ENCODE results near the gene ZDHHC14. TPM values are rescaled to one million over a fixed set of nuclear protein-coding genes. Genes with fewer than 3 reads are reported as not detected.

Gene ZDHHC14
- total and polyA plus RNA-seq, 2 of the 8 experiments (the other 6 are each of a cell fraction or from before 2014, with no cell fraction given) = 2.9 to 5.3 TPM

- no peak overlapping the region for H4K8ac ChIP-seq (ENCODE audit: extremely low read depth, insufficient read depth, low read length)
- ChIA-PET CTCF (ENCODE audit: partially characterized antibody) (interaction anchor here (1.0 to 7.7 kb wide), 7 partner anchors 9 to 98 kb away, joined by 3 to 73 read pairs (median 9); partner anchors contain the start of gene TMEM242), POLR2A (ENCODE audit: partially characterized antibody) (interaction anchor here (4.9 kb wide), 1 partner anchor 12 kb away, joined by 29 read pairs; the partner anchor contains the start of gene TMEM242)
- H3K9ac ChIP-seq (replicated peaks in 1 of 4; ENCODE audit: extremely low read depth in 1 of 4, low read depth in 3 of 4, low read length in 3 of 4) = no peak overlapping the region
- H3K4me2 ChIP-seq (ENCODE audit: insufficient read depth in 1 of 2, low read depth in 2 of 2, low read length in 2 of 2) = no peak overlapping the region
- H3K23me2 ChIP-seq (ENCODE audit: low read depth, low read length) = no peaks in the 10 kb centered on the region
- H2BK12ac ChIP-seq (ENCODE audit: low read depth, low read length) = no peak overlapping the region
- H4K20me1 ChIP-seq (replicated peaks in 1 of 2; ENCODE audit: control insufficient read depth in 1 of 2, insufficient read depth in 2 of 2, low read length in 2 of 2) = no peaks in the 10 kb centered on the region
- WGBS, 2 experiments (ENCODE audit: extremely low coverage in 1 of 2, insufficient coverage in 1 of 2, insufficient read length in 1 of 2, insufficient replicate concordance in 2 of 2, low coverage in 1 of 2, low lambda C conversion rate in 2 of 2, missing lambda C conversion rate in 1 of 2) = 78% methylated on average over 6 of the region's 6 CpGs; no CpG with 5 or more reads in 1 of the 2 experiments
- no peak overlapping the region for H4K5ac ChIP-seq (ENCODE audit: insufficient read length, low read depth, low read length)
- no peak overlapping the region for H3K14ac ChIP-seq (ENCODE audit: insufficient read length)
- H2BK20ac ChIP-seq (ENCODE audit: low read length) = no peak overlapping the region
- H3K23ac ChIP-seq (ENCODE audit: insufficient read length) = no peak overlapping the region
- no peaks in the 10 kb centered on the region for H3K9me3 ChIP-seq (ENCODE audit: insufficient read depth in 2 of 2, low read depth in 1 of 2, low read length in 1 of 2)
- no peaks in the 10 kb centered on the region for H3K36me3 ChIP-seq (ENCODE audit: control insufficient read depth in 2 of 4, insufficient read depth in 4 of 4, low read length in 3 of 4)
- no peak overlapping the region for H3K27ac ChIP-seq (ENCODE audit: low read depth, low read length)
- no peak overlapping the region for H3K56ac ChIP-seq (replicated peaks; ENCODE audit: insufficient read length, low read depth, low read length)
- H4K91ac ChIP-seq (replicated peaks; ENCODE audit: insufficient read length, low read length) = no peak overlapping the region
- H2AFZ ChIP-seq (ENCODE audit: low read length) = no peak overlapping the region
- H2AK5ac ChIP-seq (ENCODE audit: low read depth, low read length) = no peak overlapping the region
- H2BK15ac ChIP-seq (ENCODE audit: low read length) = no peak overlapping the region
- H3K4me1 ChIP-seq (replicated peaks in 1 of 4; ENCODE audit: control insufficient read depth in 3 of 4, insufficient read depth in 4 of 4, low read length in 3 of 4) = no peaks in the 10 kb centered on the region
- FAIRE-seq (no peak), DNase-seq (ENCODE audit: low read depth in 1 of 2, low spot score in 2 of 2) (no peak)
- H3K79me2 ChIP-seq (ENCODE audit: control insufficient read depth in 1 of 2, insufficient read depth in 2 of 2, low read length in 2 of 2) = no peaks in the 10 kb centered on the region
- H2BK120ac ChIP-seq (replicated peaks; ENCODE audit: low read depth, low read length) = no peak overlapping the region
- no peak overlapping the region for H3K4me3 ChIP-seq (ENCODE audit: extremely low read depth in 1 of 4, insufficient read depth in 2 of 4, low read depth in 3 of 4, low read length in 4 of 4)
- no peak overlapping the region for H2BK5ac ChIP-seq (ENCODE audit: low read depth, low read length)
- H3K79me1 ChIP-seq (ENCODE audit: low read depth, low read length) = no peaks in the 10 kb centered on the region
- H3K18ac ChIP-seq (ENCODE audit: extremely low read depth, low read length) = no peak overlapping the region
- H3K4ac ChIP-seq (replicated peaks; ENCODE audit: insufficient read length, low read depth, low read length) = no peak overlapping the region
- H3K27me3 ChIP-seq (replicated peaks in 1 of 4; ENCODE audit: control insufficient read depth in 3 of 4, extremely low read depth in 1 of 4, insufficient read depth in 3 of 4, low read length in 3 of 4) = no peaks in the 10 kb centered on the region; a peak in 2 of 7 replicates
- no peak for TF ChIP-seq EZH2 (IDR thresholded peaks at IDR 0.05; ENCODE audit: low read depth, low read length, severe bottlenecking)
- TF ChIP-seq BCL11A (IDR thresholded peaks at IDR 0.05; ENCODE audit: low read depth in 2 of 2, low read length in 2 of 2) = no peak
- TF ChIP-seq CHD1 (IDR thresholded peaks at IDR 0.05; ENCODE audit: low read depth, low read length) = no peak
- TF ChIP-seq FOSL1 (IDR thresholded peaks at IDR 0.05; ENCODE audit: insufficient read depth, low read depth, low read length) = no peak
- TF ChIP-seq RXRA (IDR thresholded peaks at IDR 0.05; ENCODE audit: insufficient read depth, low read depth, low read length) = no peak
- no peak for TF ChIP-seq E2F6 (IDR thresholded peaks at IDR 0.05)
- TF ChIP-seq HDAC6 (IDR thresholded peaks at IDR 0.05; ENCODE audit: low read depth, low read length) = no peak
- no peak for TF ChIP-seq ATF2 (IDR thresholded peaks at IDR 0.05; ENCODE audit: low read length)
- no peak for TF ChIP-seq BRCA1 (IDR thresholded peaks at IDR 0.05; ENCODE audit: low read depth, low read length)
Observed at GRCh38 chr6:157335829-157336228, 45.2 kb upstream of the ZDHHC14 start.
